ENCODE data around the gene TSR1.

The TSR1 gene

GRCh38 chr17:2368359-2368758 lies 32.1 kb upstream of the TSR1 start:
- DNase-seq: no peak

GRCh38 chr17:2366747-2367494 lies 30.7 kb upstream of the TSR1 start:
- DNase-seq: no peak

- DNase-seq: peak; percentile 20
Measured at GRCh38 chr17:2365132-2365531, 28.9 kb upstream of the TSR1 start.

- peak; percentile 13 for DNase-seq
Measured at GRCh38 chr17:2364763-2365116, 28.5 kb upstream of the TSR1 start.

GRCh38 chr17:2363851-2364762 lies 27.9 kb upstream of the TSR1 start:
- peak; percentile 62 for DNase-seq

GRCh38 chr17:2363318-2363717 lies 27.1 kb upstream of the TSR1 start:
- DNase-seq: peak; percentile 14

- DNase-seq: no peak
Measured at GRCh38 chr17:2362881-2363280, 26.6 kb upstream of the TSR1 start.

GRCh38 chr17:2362416-2362815 lies 26.2 kb upstream of the TSR1 start:
- DNase-seq: no peak

- peak; percentile 15 for DNase-seq
Measured at GRCh38 chr17:2362016-2362415, 25.8 kb upstream of the TSR1 start.

- peak; percentile 13 for DNase-seq
Measured at GRCh38 chr17:2361010-2361760, 24.9 kb upstream of the TSR1 start.

- DNase-seq: peak; percentile 15
Measured at GRCh38 chr17:2357931-2358434, 21.7 kb upstream of the TSR1 start.

GRCh38 chr17:2357237-2357636 lies 21.0 kb upstream of the TSR1 start:
- DNase-seq: no peak

GRCh38 chr17:2354311-2354710 lies 18.1 kb upstream of the TSR1 start:
- no peak for DNase-seq

GRCh38 chr17:2351269-2351668 lies 15.0 kb upstream of the TSR1 start:
- no peak for DNase-seq

- peak; percentile 62 for DNase-seq
Measured at GRCh38 chr17:2347805-2348685, 11.8 kb upstream of the TSR1 start.

- no peak for DNase-seq
Measured at GRCh38 chr17:2346475-2346874, 10.2 kb upstream of the TSR1 start.

GRCh38 chr17:2344528-2344927 lies 8.3 kb upstream of the TSR1 start:
- DNase-seq: no peak

GRCh38 chr17:2343421-2343820 lies 7.2 kb upstream of the TSR1 start:
- DNase-seq: no peak

GRCh38 chr17:2338315-2338657 lies 2.0 kb upstream of the TSR1 start:
- no peak for DNase-seq

GRCh38 chr17:2337544-2338314 lies 1.5 kb upstream of the TSR1 start:
- DNase-seq: peak; percentile 73

GRCh38 chr17:2336852-2337543 lies 741 bp upstream of the TSR1 start, which contains the start of gene SGSM2:
Gene SGSM2, plus strand, starts transcription at chr17:2337501. Its CDS starts 188 bp downstream, at chr17:2337689.
- peak; percentile 82 for DNase-seq
